MM.1S (cell line): Measurements from ENCODE around the gene SIRT4.

Experiments
- DNase-seq: peaks from one replicate; pipeline ENCODE4 v3.0.0-alpha.2; 2015
- H2AFZ ChIP-seq: fragments of 300-600 bp; sonication (generic); 2 replicates; pipeline ENCODE4 v1.6.0; 2016; ENCODE audit warnings: antibody characterized with exemption, low read length
- H3F3A ChIP-seq: fragments of 300-600 bp; sonication (generic); 2 replicates; pipeline ENCODE4 v1.6.1; 2016; ENCODE audit warnings: mild to moderate bottlenecking, antibody characterized with exemption, low read length, moderate library complexity, mixed read lengths; ENCODE audit not compliant: insufficient read depth
- H3K27ac ChIP-seq: fragments of 300-600 bp; sonication (generic); 2 replicates; pipeline ENCODE4 v1.5.1; 2016; ENCODE audit warnings: mild to moderate bottlenecking, low read length
- H3K27me3 ChIP-seq: fragments of 300-600 bp; sonication (generic); replicated peaks from 2 replicates; pipeline ENCODE4 v1.6.0; 2016; ENCODE audit warnings: low read length; ENCODE audit not compliant: insufficient read depth
- H3K36me3 ChIP-seq: fragments of 300-600 bp; sonication (generic); replicated peaks from 2 replicates; pipeline ENCODE4 v1.6.1; 2016; ENCODE audit warnings: mild to moderate bottlenecking, low read length, mixed read lengths; ENCODE audit not compliant: insufficient read depth
- H3K4me1 ChIP-seq: fragments of 300-600 bp; sonication (generic); 2 replicates; pipeline ENCODE4 v1.6.1; 2016; ENCODE audit warnings: low read length, mixed read lengths
- H3K4me2 ChIP-seq: fragments of 300-600 bp; sonication (generic); 2 replicates; pipeline ENCODE4 v1.6.0; 2016; ENCODE audit warnings: low read depth, low read length
- H3K4me3 ChIP-seq: fragments of 300-600 bp; sonication (generic); 2 replicates; pipeline ENCODE4 v1.5.1; 2016; ENCODE audit warnings: low read length, mixed read lengths
- H3K79me2 ChIP-seq: fragments of 300-600 bp; sonication (generic); 2 replicates; pipeline ENCODE4 v1.6.1; 2016; ENCODE audit warnings: mixed run types, low read length, mixed read lengths
- H3K9ac ChIP-seq: fragments of 300-600 bp; sonication (generic); 2 replicates; pipeline ENCODE4 v1.6.1; 2016; ENCODE audit warnings: low read length, mixed read lengths
- H3K9me2 ChIP-seq: fragments of 300-600 bp; sonication (generic); replicated peaks from 2 replicates; pipeline ENCODE4 v1.6.1; 2016; ENCODE audit warnings: mild to moderate bottlenecking, low read length, mixed read lengths; ENCODE audit not compliant: insufficient read depth
- H3K9me3 ChIP-seq: fragments of 300-600 bp; sonication (generic); replicated peaks from 2 replicates; pipeline ENCODE4 v1.6.1; 2016; ENCODE audit warnings: mild to moderate bottlenecking, low read length, mixed read lengths; ENCODE audit not compliant: insufficient read depth
- H4K20me1 ChIP-seq: fragments of 300-600 bp; sonication (generic); 2 replicates; pipeline ENCODE4 v1.6.1; 2016; ENCODE audit warnings: mild to moderate bottlenecking, low read length, moderate library complexity, mixed read lengths; ENCODE audit not compliant: insufficient read depth
- EZH2 ChIP-seq: fragments of 300-600 bp; sonication (generic); optimal IDR thresholded peaks from 2 replicates; pipeline ENCODE3; 2017; ENCODE audit warnings: low read depth, mild to moderate bottlenecking, antibody characterized with exemption, low read length, mixed read lengths
- EZH2phosphoT487 ChIP-seq: fragments of 300-600 bp; sonication (generic); IDR thresholded peaks from 2 replicates; pipeline ENCODE4 v1.6.1; 2018; ENCODE audit warnings: antibody characterized with exemption, low read length
- TF ChIP-seq, protein P1 (sequence below): fragments of 300-600 bp; sonication (generic); IDR thresholded peaks from 2 replicates; pipeline ENCODE4 v1.5.1; 2016; ENCODE audit warnings: antibody characterized with exemption, low read length, mixed read lengths

SIRT4 gene

DNA sequence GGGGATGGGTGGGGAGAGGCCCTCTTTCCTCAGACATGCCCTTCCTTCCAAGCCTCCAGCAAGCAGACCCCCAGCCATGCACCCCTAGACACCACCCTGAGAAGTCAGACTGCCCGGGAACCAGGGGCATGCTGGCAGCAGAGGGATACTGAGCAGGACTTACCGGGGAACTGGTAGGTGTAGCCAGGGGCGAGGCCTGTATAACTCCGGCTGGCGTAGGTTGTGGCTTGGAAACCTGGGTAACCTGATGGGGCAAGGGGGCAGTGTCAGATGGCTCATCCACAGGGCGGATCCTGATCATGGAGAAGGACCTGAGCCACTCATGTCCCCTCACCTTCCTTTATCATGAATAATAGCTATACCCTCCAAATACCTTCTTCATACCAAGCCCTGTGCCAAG is 51.0 kb downstream of the SIRT4 start:
- H3K36me3 ChIP-seq: no peaks in the 10 kb centered on the region
- H3K9me3 ChIP-seq: no peaks in the 10 kb centered on the region
- no peak overlapping the region for H3K27ac ChIP-seq
- no peak overlapping the region for H3K4me2 ChIP-seq
- H3K4me1 ChIP-seq: no peaks in the 10 kb centered on the region
- no peak overlapping the region for H3K4me3 ChIP-seq
- H4K20me1 ChIP-seq: no peaks in the 10 kb centered on the region
- no peak overlapping the region for H2AFZ ChIP-seq
- no peaks in the 10 kb centered on the region for H3K27me3 ChIP-seq
- no peak for DNase-seq
- no peak overlapping the region for H3K9ac ChIP-seq
- TF ChIP-seq EZH2 (no peak), EZH2phosphoT487 (no peak)
- TF ChIP-seq, protein P1, sequence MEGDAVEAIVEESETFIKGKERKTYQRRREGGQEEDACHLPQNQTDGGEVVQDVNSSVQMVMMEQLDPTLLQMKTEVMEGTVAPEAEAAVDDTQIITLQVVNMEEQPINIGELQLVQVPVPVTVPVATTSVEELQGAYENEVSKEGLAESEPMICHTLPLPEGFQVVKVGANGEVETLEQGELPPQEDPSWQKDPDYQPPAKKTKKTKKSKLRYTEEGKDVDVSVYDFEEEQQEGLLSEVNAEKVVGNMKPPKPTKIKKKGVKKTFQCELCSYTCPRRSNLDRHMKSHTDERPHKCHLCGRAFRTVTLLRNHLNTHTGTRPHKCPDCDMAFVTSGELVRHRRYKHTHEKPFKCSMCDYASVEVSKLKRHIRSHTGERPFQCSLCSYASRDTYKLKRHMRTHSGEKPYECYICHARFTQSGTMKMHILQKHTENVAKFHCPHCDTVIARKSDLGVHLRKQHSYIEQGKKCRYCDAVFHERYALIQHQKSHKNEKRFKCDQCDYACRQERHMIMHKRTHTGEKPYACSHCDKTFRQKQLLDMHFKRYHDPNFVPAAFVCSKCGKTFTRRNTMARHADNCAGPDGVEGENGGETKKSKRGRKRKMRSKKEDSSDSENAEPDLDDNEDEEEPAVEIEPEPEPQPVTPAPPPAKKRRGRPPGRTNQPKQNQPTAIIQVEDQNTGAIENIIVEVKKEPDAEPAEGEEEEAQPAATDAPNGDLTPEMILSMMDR: no peak
- H3K79me2 ChIP-seq: no peaks in the 10 kb centered on the region
- H3K9me2 ChIP-seq: no peaks in the 10 kb centered on the region
- no peaks in the 10 kb centered on the region for H3F3A ChIP-seq

DNA sequence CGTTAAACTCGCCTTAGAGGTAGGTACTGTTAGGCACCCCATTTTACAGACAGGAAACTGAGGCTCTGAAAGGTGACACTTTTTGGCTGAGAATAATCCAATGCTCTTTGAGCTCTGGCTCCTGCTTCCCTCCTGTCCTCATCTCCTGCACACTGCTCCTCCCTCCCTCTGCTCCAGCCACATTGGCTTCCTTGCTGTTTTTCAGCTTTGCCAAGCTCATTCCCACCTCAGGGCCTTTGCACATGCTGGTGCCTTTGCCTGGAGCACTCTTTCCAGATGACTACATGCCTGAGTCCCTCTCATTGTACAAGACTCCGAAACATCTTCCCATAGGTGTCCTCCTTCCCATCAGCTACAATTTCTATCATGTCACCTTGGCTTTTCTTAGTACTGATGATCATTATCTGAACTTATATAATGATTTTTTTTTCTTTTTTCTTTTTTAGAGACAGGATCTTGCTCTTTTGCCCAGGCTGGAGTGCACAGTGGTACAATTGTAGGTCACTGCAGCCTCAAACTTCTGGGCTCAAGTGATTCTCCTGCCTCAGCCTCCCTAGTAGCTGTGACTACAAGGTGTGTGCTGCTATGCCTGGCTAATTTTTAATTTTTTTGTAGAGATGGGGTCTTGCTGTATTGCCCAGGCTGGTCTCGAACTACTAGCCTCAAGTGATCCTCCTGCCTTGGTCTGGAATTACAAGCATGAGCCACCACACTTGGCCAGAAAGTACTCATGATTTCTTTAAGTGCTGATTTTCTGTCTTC is 51.6 kb downstream of the SIRT4 start:
- Histone ChIP-seq H3K27me3 (no peaks in the 10 kb centered on the region), H3F3A (no peaks in the 10 kb centered on the region), H3K9me3 (no peaks in the 10 kb centered on the region), H3K4me2 (no peak overlapping the region), H3K9me2 (no peaks in the 10 kb centered on the region), H3K4me1 (no peaks in the 10 kb centered on the region), H3K79me2 (no peaks in the 10 kb centered on the region), H4K20me1 (no peaks in the 10 kb centered on the region), H3K36me3 (no peaks in the 10 kb centered on the region), H3K27ac (no peak overlapping the region), H3K4me3 (no peak overlapping the region), H3K9ac (no peak overlapping the region), H2AFZ (no peak overlapping the region)
- TF ChIP-seq, protein P1: no peak
- TF ChIP-seq EZH2 (no peak), EZH2phosphoT487 (no peak)
- DNase-seq: no peak

DNA sequence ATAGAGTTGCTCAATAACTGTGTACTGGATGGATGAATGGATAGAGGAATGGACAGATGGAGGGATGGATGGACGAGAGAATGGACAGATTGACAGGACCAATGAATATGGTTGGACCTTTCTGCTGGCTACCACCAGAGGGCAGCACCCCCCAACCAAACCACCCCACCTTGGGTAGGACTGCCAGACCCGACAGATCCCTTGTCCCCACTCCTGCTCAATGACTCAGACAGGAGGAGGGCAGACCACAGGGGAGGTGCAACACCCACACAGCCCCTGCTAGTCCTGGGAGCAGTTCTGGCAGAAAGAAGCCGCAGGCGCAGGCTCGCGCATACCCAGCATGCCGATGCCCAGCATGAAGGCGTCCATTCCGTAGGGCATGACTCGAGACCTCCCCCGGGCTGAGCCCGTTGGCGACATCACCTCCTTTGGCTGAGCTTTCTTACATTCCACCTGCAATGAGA is 54.5 kb downstream of the SIRT4 start:
- Histone ChIP-seq H3K4me2 (no peak overlapping the region), H3K9ac (no peak overlapping the region), H3K4me3 (no peak overlapping the region), H3K27me3 (no peaks in the 10 kb centered on the region), H2AFZ (no peak overlapping the region), H4K20me1 (no peaks in the 10 kb centered on the region), H3F3A (no peaks in the 10 kb centered on the region), H3K9me3 (no peaks in the 10 kb centered on the region), H3K79me2 (no peaks in the 10 kb centered on the region), H3K4me1 (no peaks in the 10 kb centered on the region), H3K36me3 (no peaks in the 10 kb centered on the region), H3K27ac (no peak overlapping the region), H3K9me2 (no peaks in the 10 kb centered on the region)
- DNase-seq: peak; percentile 21
- TF ChIP-seq EZH2phosphoT487 (no peak), EZH2 (no peak)
- TF ChIP-seq, protein P1: peak; percentile 61
